HG02610 (cell line): ENCODE measurements around the gene F11R.
"Not testable (repeated sequence)": the region's sequence is repeated elsewhere in the genome, so short reads cannot be mapped to it uniquely, and the experiment has no call there.

Experiments
- ATAC-seq: cut with Tn5 transposase; IDR thresholded peaks from one replicate; pipeline ENCODE4 v1.9.1; 2021; ENCODE audit warnings: mild to moderate bottlenecking, moderate library complexity; ENCODE audit not compliant: unreplicated experiment

F11R gene

GRCh38 chr1:161020509-161021164 is at the start of gene F11R:
Gene F11R (minus strand): TSS chr1:161021152. CDS start chr1:161021073, 79 bp downstream.
- ATAC-seq = peak; percentile 25

GRCh38 chr1:161069731-161070270 is 48.8 kb upstream of the F11R start, which contains the start of gene ARHGAP30:
Gene ARHGAP30 (minus strand): TSS chr1:161069891. CDS start chr1:161069624, 267 bp downstream.
- ATAC-seq = peak; percentile 90

GRCh38 chr1:161069241-161069640 is 48.3 kb upstream of the F11R start:
- no peak for ATAC-seq

- peak; percentile 63 for ATAC-seq
These were observed 47.6 kb upstream of the F11R start for GRCh38 chr1:161068306-161069234.

GRCh38 chr1:161066694-161067093 is 45.7 kb upstream of the F11R start:
- no peak for ATAC-seq

- ATAC-seq = not testable (repeated sequence)
These were observed 44.7 kb upstream of the F11R start for GRCh38 chr1:161065681-161066080.

- not testable (repeated sequence) for ATAC-seq
These were observed 43.0 kb upstream of the F11R start for GRCh38 chr1:161063936-161064335.

GRCh38 chr1:161061419-161061818 is 40.5 kb upstream of the F11R start:
- ATAC-seq = no peak

GRCh38 chr1:161059293-161059692 is 38.3 kb upstream of the F11R start:
- ATAC-seq = no peak

GRCh38 chr1:161054805-161055204 is 33.9 kb upstream of the F11R start:
- ATAC-seq = no peak

- no peak for ATAC-seq
These were observed 33.3 kb upstream of the F11R start for GRCh38 chr1:161054232-161054631.

GRCh38 chr1:161052899-161053298 is 31.9 kb upstream of the F11R start:
- no peak for ATAC-seq

- ATAC-seq = no peak
These were observed 30.3 kb upstream of the F11R start for GRCh38 chr1:161051219-161051618.

- ATAC-seq = no peak
These were observed 28.2 kb upstream of the F11R start for GRCh38 chr1:161048949-161049722.

GRCh38 chr1:161047436-161048420 is 26.8 kb upstream of the F11R start:
- no peak for ATAC-seq

GRCh38 chr1:161046605-161047228 is 25.8 kb upstream of the F11R start:
- peak; percentile 47 for ATAC-seq

- peak; percentile 54 for ATAC-seq
These were observed 25.0 kb upstream of the F11R start, which contains the start of gene USF1 for GRCh38 chr1:161045736-161046604. Gene USF1 (minus strand): TSS chr1:161045977. CDS start chr1:161043275, 2,702 bp downstream.
